ENCODE results near the gene PPIAL4G. TPM values are rescaled to one million over a fixed set of nuclear protein-coding genes. Genes with fewer than 3 reads are reported as not detected.
"Not testable (repeated sequence)": the region's sequence is repeated elsewhere in the genome, so short reads cannot be mapped to it uniquely, and the experiment has no call there.

The PPIAL4G gene
- total RNA-seq, 2 experiments from 2014 or later: 0.26 to 1.3 TPM

DNA sequence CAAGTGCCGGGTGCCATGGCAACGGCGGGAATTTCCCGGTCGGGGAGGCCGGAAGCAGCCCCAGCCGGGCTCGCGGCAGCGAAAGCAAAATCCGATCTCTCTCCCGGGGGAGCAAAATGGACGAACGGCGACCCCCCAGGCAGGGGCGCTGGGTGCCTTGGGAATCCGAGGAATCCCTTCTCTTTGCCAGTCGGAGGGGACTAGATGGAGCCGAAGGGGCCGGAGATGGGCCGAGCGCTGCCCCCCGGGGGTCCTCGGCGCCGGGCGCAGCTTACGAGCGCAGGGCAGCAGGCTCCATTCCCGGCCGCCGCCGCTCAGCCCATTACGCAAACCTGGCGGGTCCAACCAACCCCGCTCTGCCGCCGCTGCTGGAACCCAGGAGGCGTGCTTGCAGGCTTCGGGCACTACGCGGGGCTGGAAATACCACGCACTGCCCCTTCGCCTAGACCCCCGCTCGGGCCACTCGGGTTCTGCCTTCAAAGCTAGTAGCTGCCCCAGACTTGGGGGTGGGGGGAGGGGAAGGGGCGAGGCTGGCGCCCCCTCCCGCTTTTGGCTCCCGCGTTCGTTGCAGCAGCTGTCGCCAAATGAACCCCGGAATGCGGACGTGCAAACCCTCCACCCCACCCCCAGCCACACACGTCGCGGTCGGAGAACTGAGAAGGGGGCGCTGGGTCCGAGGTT, 24.1 kb downstream of the PPIAL4G start:
- H3K4me1 Mint-ChIP-seq: not testable (repeated sequence)
- H3K27ac Mint-ChIP-seq: peak overlapping the region; percentile 75
- peak; percentile 67 for DNase-seq

DNA sequence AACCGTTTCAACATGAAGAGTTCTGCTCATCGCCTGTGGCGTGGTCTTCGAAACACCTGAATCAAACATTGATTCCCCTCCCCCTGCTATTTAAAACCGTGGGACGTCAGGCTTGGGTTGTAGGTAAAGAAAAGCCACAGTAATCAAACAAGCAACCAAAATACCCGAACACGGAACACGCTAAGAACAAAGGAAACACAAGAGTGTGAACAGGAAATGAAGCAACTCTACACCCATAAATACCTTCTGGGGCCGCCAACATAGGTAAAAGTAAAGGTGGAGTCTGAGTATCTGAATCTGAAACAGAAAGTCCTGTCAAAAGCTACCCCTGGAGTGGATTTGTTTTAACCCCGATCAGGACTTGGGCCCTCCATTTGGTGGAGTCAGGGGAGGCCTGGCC, 24.7 kb downstream of the PPIAL4G start:
- peak; percentile 63 for DNase-seq
- H3K9me3 Mint-ChIP-seq (ENCODE audit: low read depth); H3K27me3 Mint-ChIP-seq; H3K4me1 Mint-ChIP-seq; CTCF ChIA-PET; H3K36me3 Mint-ChIP-seq; ATAC-seq: not testable (repeated sequence)
- Mint-ChIP-seq H3K4me3 (peak overlapping the region; percentile 80), H3K27ac (peak overlapping the region; percentile 94)

More for the DNA sequence above, 24.1 kb downstream of the PPIAL4G start:
- H3K27me3 Mint-ChIP-seq; ATAC-seq; H3K36me3 Mint-ChIP-seq; H3K9me3 Mint-ChIP-seq (ENCODE audit: low read depth); CTCF ChIA-PET: not testable (repeated sequence)
- H3K4me3 Mint-ChIP-seq: peak overlapping the region; percentile 68

DNA sequence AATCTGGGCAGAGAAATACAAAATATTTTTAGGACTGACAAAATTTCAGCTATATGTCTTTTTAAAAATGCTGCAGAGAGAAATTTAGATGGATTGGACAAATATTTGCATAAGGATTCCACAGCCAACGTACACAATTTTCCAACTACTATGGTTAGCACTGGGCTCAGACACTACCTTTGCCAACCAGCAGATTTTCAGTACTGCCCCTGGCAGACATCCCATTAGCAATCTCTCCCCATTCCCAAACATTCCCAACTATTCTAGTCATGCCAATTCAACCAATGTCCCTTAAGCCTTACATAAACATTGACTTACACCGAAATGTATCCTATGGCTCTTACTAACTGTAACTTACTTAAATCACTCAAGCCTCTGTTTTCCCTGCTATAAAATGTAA, 30.3 kb downstream of the PPIAL4G start:
- H3K4me3 Mint-ChIP-seq, CTCF ChIA-PET: not testable (repeated sequence)

DNA sequence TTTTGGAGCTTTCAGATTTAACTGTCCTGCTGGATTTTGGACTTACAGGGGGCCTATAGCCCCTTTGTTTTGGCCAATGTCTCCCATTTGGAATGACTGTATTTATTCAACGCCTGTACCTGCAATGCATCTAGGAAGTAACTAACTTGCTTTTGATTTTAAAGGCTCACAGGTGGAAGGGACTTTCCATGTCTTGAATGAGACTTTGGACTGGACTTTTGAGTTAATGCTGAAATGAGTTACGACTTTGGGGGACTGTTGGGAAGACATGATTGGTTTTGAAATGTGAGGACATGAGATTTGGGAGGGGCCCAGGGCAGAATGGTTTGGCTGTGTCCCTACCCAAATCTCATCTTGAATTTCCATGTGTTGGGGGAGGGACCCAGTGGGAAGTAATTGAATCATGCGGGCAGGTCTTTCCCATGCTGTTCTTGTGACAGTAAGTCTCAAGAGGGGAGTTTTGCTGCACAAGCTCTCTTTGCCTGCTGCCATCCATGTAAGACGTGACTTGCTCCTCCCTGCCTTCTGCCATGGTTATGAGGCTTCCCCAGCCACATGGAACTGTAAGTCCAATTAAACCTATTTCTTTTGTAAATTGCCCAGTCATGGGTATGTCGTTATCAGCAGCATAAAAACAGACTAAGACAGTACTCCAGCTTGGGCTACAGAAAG, 43.3 kb downstream of the PPIAL4G start:
- H3K36me3 Mint-ChIP-seq: peaks cover 13% of the 10 kb centered on the region
- ATAC-seq; DNase-seq; H3K27me3 Mint-ChIP-seq; H3K9me3 Mint-ChIP-seq (ENCODE audit: low read depth); H3K27ac Mint-ChIP-seq; H3K4me3 Mint-ChIP-seq; CTCF ChIA-PET; H3K4me1 Mint-ChIP-seq: not testable (repeated sequence)

More for the DNA sequence above, 30.3 kb downstream of the PPIAL4G start:
- H3K4me1 Mint-ChIP-seq; ATAC-seq; H3K27ac Mint-ChIP-seq; H3K27me3 Mint-ChIP-seq; H3K9me3 Mint-ChIP-seq (ENCODE audit: low read depth); DNase-seq; H3K36me3 Mint-ChIP-seq: not testable (repeated sequence)

DNA sequence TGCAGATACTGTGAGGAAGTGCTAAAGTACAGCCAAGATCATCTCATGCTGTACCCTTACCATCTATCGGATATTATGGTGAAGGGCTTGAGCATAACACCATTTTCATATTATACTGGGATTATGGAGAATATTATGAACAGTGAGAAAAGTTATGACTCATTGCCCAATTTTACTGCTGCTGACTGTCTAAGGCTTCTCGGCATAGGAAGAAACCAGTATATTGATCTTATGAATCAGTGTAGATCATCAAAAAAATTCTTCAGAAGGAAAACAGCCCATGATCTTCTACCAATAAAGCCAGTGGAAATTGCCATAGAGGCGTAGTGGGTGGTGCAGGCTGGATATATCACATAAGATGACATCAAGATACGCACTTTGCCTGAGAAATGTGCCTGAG, 47.7 kb downstream of the PPIAL4G start:
- Mint-ChIP-seq H3K36me3 (peaks cover 42% of the 10 kb centered on the region), H3K9me3 (ENCODE audit: low read depth) (no peaks in the 10 kb centered on the region), H3K27ac (no peak overlapping the region), H3K27me3 (no peaks in the 10 kb centered on the region), H3K4me3 (no peak overlapping the region), H3K4me1 (peaks cover 10% of the 10 kb centered on the region)
- no peak for ATAC-seq
- CTCF ChIA-PET: no interaction called here
- no peak for DNase-seq

DNA sequence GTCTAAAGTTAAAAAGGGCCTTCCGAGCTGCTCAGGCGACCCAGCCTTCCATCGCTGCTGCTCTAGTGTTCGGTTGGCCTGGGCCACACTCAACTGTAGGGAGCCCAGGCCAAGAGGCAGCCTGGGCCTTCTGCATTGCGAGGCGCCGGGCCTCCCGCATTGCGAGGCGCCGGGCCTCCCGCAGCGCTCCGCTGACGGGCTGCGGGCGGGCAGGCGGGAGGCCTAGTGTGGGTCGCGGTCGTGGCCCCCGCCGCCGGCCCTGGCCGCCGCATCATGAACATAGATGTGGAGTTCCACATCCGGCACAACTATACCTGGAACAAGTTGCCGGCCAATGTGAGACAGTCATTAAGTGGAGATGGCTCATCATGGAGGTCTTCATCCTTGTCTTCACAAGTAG, 48.3 kb downstream of the PPIAL4G start:
- Mint-ChIP-seq H3K4me3 (no peak overlapping the region), H3K36me3 (peaks cover 47% of the 10 kb centered on the region), H3K9me3 (ENCODE audit: low read depth) (no peaks in the 10 kb centered on the region), H3K27ac (no peak overlapping the region), H3K27me3 (no peaks in the 10 kb centered on the region), H3K4me1 (peaks cover 10% of the 10 kb centered on the region)
- DNase-seq: no peak
- CTCF ChIA-PET: no interaction called here
- ATAC-seq: no peak

DNA sequence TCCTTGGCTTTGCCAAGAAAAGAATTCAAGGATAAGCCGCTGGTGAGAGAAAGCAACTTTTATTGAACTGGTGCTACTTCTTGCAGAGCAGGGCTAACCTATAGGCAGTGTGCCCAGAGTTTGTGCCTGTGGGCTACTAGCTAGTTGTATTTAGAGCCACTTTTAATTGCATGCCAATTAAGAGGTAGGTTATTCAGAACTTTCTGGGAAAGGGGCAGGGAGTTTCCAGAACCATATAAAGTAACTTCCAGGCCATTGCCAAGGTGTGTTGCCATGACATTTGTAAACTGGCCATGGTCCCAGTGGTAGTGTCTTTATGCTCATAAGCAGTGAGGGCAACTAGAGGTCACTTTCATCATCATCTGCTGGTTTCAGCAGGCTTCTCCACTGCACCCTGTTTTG, 50.2 kb downstream of the PPIAL4G start:
- peaks cover 62% of the 10 kb centered on the region for H3K36me3 Mint-ChIP-seq
- DNase-seq; H3K4me3 Mint-ChIP-seq; H3K4me1 Mint-ChIP-seq; ATAC-seq; H3K27ac Mint-ChIP-seq; H3K9me3 Mint-ChIP-seq (ENCODE audit: low read depth); CTCF ChIA-PET; H3K27me3 Mint-ChIP-seq: not testable (repeated sequence)

Other genes with a start within 250 kb of the PPIAL4G start
- 10 to 100 TPM; 21.3 to 25.2 TPM for gene NBPF14, start 112.7 kb upstream of the PPIAL4G start, total RNA-seq

Data from activated CD8-positive, alpha-beta memory T cell treated with anti-CD3 and anti-CD28 coated beads, Interleukin-2, amount 10 ng/mL, durations not matched to agents 7 days and 5 days (primary cell).